Epithelial cell of umbilical artery (primary cell): ENCODE results near the gene SPRR2B. TPM values are rescaled to one million over a fixed set of nuclear protein-coding genes. Genes with fewer than 3 reads are reported as not detected.

Source experiments
- total RNA-seq: library from RNA; depleted of rRNA; stranded (reverse); fragments of >200 nt; gene quantifications from 2 replicates; pipeline ENCODE4 v1.2.3, GENCODE V29; 2014

The SPRR2B gene
- not detected in 2 replicates for total RNA-seq

DNA sequence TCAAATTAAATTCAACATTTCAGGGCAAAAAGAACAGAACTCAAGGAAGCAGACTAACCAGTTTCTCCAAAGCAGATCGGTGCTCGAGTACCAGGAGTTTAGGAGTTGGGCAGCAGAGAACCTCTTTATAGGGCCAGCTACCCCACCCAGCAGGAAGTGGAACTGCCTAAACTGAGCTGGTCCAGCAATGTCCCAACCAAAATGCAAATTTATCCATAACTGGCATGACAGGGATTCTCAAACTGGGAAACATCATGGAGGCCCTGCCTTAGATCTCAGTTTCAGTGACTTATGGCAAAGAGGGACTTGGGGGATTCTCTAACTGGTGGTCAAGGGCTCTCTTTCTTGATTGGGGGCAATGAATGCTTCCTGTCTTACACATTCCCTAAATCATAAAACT, at the start of gene SPRR2B:
Gene SPRR2B (minus strand): TSS at position 101 of the 400 bp plus-strand sequence. CDS start 772 bp downstream, outside the sequence.

DNA sequence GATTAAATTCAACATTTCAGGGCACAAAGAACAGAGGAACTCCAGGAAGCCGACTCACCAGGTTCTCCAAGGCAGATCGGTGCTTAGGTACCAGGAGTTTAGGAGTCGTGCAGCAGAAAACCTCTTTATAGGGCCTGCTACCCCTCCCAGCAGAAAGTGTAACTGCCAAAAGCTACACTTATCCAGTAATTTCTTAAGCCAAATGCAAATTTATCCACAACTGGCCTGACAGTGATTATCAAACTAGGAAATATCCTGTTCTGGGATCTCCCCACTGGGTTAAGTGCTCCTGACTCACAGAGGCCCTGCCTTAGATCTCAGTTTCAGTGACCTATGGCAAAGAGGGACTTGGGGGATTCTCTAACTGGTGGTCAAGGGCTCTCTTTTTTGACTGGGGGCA, 42.0 kb upstream of the SPRR2B start, which contains the start of gene SPRR2F:
Gene SPRR2F (minus strand): TSS at position 101 of the 400 bp plus-strand sequence. CDS start 783 bp downstream, outside the sequence.

DNA sequence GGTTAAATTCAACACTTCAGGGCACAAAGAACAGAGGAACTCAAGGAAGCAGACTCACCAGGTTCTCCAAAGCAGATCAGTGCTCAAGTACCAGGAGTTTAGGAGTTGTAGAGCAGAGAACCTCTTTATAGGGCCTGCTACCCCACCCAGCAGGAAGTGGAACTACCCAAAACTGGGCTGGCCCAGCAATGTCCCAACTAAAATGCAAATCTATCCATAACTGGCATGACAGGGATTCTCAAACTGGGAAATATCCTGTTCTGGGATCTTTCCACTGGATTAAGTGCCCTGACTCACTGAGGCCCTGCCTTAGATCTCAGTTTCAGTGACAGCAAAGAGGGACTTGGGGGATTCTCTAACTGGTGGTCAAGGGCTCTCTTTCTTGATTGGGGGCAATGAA, 23.0 kb upstream of the SPRR2B start, which contains the start of gene SPRR2E:
Gene SPRR2E (minus strand): TSS at position 101 of the 400 bp plus-strand sequence. CDS start 775 bp downstream, outside the sequence.

GRCh38 chr1:153057375-153057774, 14.0 kb downstream of the SPRR2B start, which contains the start of gene SPRR2A:
SPRR2A (minus strand) TSS chr1:153057512; CDS start chr1:153056735, 777 bp downstream.

DNA sequence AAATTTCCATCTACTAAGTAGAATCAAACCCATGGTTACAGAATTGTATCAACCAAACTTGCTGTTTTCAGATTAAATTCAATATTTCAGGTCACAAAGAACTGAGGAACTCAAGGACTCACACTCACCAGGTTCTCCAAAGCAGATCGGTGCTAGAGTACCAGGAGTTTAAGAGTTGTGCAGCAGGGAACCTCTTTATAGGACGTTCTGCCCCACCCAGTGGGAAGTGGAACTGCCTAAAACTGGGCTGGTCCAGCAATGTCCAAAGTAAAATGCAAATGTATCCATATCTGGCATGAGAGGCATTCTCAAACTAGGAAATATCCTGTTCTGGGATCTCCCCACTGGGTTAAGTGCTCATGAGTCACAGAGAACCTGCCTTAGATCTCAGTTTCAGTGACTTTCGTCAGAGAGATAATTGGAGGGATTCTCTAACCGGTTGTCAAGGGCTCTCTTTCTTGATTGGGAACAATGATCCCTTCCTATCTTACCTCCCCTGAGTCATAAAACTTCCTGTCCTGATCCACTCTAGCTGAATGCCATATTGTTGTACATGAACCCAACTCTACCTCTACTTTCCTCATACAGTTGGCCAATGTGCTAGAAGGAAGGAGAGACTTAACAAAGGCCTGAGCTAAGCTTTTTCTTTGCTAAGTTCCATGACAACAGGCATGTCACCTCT, 30.3 kb downstream of the SPRR2B start, which contains the start of gene SPRR2D:
Gene SPRR2D (minus strand): TSS at position 171 of the 682 bp plus-strand sequence. CDS start 774 bp downstream, outside the sequence.

DNA sequence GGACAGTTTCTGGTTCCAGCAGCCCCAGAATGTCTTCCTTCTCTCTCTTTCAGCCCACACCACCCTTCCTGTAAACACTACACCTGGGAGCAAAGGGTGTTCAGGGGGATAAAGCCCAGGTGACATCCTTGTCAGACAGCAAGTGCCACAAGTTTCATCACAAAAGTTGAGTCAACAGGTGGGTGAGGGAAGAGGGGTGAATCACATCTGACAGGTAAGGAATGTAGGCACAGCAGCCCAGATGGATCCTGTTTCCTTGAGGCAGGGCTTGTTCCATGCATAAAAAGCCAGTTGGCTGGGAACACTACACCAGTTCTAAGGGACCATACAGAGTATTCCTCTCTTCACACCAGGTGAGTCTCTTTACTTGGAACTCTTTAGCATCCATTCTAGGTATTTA, 40.5 kb downstream of the SPRR2B start, which contains the start of gene SPRR1B:
Gene SPRR1B (plus strand): TSS at position 309 of the 400 bp plus-strand sequence. CDS start 1,143 bp downstream, outside the sequence.

Other genes starting within 250 kb of the SPRR2B start
- gene LCE1A, start 244.1 kb downstream of the SPRR2B start, total RNA-seq, result not detected in 2 replicates
- not detected in 2 replicates for gene LCE6A, start 228.8 kb downstream of the SPRR2B start, total RNA-seq
- not detected in 2 replicates for gene LCE7A, start 211.6 kb downstream of the SPRR2B start, total RNA-seq
- gene SMCP, start 193.3 kb downstream of the SPRR2B start, total RNA-seq, result not detected in 2 replicates
- gene IVL, start 163.1 kb downstream of the SPRR2B start, total RNA-seq, result not detected in 2 replicates
- not detected in 2 replicates for gene SPRR5, start 124.4 kb downstream of the SPRR2B start, total RNA-seq
- not detected in 2 replicates for gene SPRR4, start 101.0 kb downstream of the SPRR2B start, total RNA-seq
- gene SPRR1A, start 87.5 kb downstream of the SPRR2B start, total RNA-seq, result not detected in 2 replicates
- gene SPRR3, start 69.9 kb downstream of the SPRR2B start, total RNA-seq, result not detected in 2 replicates
- gene SPRR1B, start 40.4 kb downstream of the SPRR2B start, total RNA-seq, result not detected in 2 replicates
- gene SPRR2D, start 30.5 kb downstream of the SPRR2B start, total RNA-seq, result not detected in 2 replicates
- not detected in 2 replicates for gene SPRR2A, start 14.1 kb downstream of the SPRR2B start, total RNA-seq
- not detected in 2 replicates for gene SPRR2E, start 22.9 kb upstream of the SPRR2B start, total RNA-seq
- not detected in 2 replicates for gene SPRR2F, start 41.9 kb upstream of the SPRR2B start, total RNA-seq
- gene SPRR2G, start 79.3 kb upstream of the SPRR2B start, total RNA-seq, result not detected in 2 replicates
- gene LELP1, start 131.8 kb upstream of the SPRR2B start, total RNA-seq, result not detected in 2 replicates
- not detected in 2 replicates for gene PRR9, start 146.0 kb upstream of the SPRR2B start, total RNA-seq
- gene LORICRIN, start 188.1 kb upstream of the SPRR2B start, total RNA-seq, result not detected in 2 replicates
- gene PGLYRP3, start 241.3 kb upstream of the SPRR2B start, total RNA-seq, result not detected in 2 replicates